Astrocyte of the cerebellum (primary cell): ENCODE data around the gene CFAP45.

ENCODE experiments used
- DNase-seq: peaks from one replicate; pipeline ENCODE4 v3.0.0-alpha.2; 2011; ENCODE audit warnings: low read depth
- H3K4me3 ChIP-seq: 2 replicates; pipeline ENCODE4 v1.5.1; 2011; ENCODE audit warnings: mild to moderate bottlenecking, low read depth, low read length, moderate library complexity
- in situ Hi-C: cut with HindIII; loops from 2 replicates; pipeline ENCODE4 v1.10.0; 2017; ENCODE audit warnings: low sequenced_read_pairs
- TF ChIP-seq, protein P1 (sequence below): IDR thresholded peaks from 2 replicates; pipeline ENCODE4 v1.5.1; 2012; ENCODE audit warnings: low read length, low read depth, moderate library complexity, mild to moderate bottlenecking; ENCODE audit errors: missing control alignments

The CFAP45 gene

DNA sequence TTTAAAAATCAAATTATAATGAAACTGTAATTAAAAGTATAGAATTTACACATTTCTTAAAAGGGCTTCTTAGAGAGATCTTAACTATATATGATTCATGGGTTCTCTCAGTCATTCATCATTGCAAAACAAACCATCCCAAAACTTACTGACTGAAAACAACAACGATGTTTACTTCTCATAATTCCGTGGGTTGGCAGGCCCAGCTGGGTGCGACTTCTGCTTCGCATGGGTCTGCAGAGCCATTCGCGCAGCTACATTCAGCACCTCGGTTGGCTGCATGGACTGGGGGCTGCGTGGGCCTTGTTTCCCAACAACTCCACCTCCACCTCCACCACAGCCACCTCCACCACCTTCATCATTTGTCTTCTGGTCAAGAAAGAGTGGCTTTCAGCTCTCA is 69.2 kb downstream of the CFAP45 start:
- in situ Hi-C loops = no loop called here

DNA sequence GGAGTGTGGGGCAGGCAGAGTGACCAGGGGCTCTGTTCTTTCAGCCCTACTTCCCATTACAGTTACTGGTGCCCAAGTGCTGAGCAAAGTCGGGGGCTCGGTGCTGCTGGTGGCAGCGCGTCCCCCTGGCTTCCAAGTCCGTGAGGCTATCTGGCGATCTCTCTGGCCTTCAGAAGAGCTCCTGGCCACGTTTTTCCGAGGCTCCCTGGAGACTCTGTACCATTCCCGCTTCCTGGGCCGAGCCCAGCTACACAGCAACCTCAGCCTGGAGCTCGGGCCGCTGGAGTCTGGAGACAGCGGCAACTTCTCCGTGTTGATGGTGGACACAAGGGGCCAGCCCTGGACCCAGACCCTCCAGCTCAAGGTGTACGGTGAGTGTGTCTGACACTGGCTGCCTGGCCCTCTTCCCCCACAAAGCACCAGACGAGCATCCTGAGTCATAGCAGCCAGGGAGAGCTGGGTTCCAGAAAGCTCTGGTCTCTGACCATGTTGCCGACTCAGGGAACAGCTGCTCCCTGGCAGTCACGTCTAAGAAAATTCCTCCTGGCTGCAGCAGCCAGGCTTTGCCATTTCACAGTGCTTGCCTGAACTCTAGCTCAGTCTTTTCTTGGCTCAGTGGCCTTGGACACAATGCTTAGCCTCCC is 70.0 kb downstream of the CFAP45 start:
- in situ Hi-C loops = no loop called here
- H3K4me3 ChIP-seq = no peak overlapping the region
- TF ChIP-seq, protein P1, sequence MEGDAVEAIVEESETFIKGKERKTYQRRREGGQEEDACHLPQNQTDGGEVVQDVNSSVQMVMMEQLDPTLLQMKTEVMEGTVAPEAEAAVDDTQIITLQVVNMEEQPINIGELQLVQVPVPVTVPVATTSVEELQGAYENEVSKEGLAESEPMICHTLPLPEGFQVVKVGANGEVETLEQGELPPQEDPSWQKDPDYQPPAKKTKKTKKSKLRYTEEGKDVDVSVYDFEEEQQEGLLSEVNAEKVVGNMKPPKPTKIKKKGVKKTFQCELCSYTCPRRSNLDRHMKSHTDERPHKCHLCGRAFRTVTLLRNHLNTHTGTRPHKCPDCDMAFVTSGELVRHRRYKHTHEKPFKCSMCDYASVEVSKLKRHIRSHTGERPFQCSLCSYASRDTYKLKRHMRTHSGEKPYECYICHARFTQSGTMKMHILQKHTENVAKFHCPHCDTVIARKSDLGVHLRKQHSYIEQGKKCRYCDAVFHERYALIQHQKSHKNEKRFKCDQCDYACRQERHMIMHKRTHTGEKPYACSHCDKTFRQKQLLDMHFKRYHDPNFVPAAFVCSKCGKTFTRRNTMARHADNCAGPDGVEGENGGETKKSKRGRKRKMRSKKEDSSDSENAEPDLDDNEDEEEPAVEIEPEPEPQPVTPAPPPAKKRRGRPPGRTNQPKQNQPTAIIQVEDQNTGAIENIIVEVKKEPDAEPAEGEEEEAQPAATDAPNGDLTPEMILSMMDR = no peak
- DNase-seq = peak; percentile 26

More for the DNA sequence above, 69.2 kb downstream of the CFAP45 start:
- H3K4me3 ChIP-seq = no peak overlapping the region
- DNase-seq = no peak
- TF ChIP-seq, protein P1 = no peak

DNA sequence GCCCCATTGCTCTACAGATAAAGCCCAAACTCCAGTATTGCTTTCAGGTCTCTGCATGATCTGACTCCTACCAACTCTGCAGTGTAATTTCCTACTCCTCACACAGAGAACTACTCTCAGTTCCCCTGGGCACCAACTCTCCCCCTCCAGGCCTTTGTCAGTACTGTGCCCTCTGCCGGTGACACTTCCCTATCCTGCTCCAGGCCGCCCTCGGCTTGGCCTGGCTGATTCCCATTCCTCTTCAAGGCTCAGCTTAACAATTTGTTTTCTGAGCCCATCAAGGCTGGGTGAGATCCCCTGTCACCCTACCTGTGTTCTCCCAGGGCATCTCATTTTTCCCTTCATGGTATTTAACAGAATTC is 70.7 kb downstream of the CFAP45 start:
- in situ Hi-C loops = no loop called here
- H3K4me3 ChIP-seq = no peak overlapping the region
- no peak for DNase-seq
- TF ChIP-seq, protein P1 = peak; percentile 33

DNA sequence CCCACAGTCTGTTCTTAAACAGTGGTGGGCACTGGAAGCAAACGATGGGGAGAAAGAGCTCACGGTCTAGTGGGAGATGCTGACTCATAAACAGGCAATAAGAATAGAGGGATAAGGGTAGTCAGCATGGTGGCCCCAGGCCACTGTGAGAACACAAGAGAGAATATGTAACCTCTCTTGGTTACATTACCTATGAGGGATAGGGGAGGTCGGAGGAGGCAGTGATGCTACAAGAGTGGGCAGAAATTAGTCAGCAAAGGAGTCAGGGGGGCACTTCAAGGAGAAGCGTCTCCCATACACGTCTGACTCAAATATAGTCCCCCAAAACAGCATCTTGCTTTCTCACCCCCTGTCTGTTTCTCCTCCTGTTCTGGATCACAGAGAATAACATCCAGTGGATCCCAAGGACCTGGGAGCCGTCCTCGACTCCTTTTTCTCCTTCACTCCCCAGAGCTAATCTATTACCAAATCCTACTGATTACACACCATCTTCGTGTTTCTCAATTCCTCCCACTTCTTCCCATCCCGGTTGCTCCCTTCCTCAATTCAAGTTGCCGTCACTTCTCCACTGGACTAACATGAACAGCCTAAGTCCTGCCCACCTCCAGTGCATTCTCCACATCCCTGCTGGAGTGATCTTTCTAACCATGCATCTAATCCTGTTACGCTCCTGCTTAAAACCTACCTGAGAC is 71.2 kb downstream of the CFAP45 start:
- no peak overlapping the region for H3K4me3 ChIP-seq
- in situ Hi-C loops = no loop called here
- DNase-seq = no peak
- TF ChIP-seq, protein P1 = no peak

DNA sequence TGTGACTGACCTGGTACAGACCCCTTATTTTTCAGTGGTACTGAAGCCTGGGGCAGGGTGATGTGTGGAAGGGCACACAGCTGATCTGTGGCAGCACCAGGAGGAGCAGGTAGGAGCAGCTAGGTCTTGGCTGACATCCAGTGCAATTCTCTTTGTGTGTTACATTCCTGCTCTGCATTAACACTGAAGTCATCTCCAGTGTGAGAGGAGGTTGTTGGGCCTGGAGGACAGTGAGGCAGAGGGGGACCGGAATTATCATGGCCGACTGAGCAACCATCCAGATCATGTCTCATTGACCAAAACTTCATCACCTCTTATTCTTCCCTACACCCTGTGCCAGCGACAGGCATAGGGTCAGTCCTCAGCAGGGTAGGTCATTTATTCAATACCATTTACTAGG is 71.8 kb downstream of the CFAP45 start:
- no peak for DNase-seq
- in situ Hi-C loops = no loop called here
- H3K4me3 ChIP-seq = no peak overlapping the region
- TF ChIP-seq, protein P1 = no peak

DNA sequence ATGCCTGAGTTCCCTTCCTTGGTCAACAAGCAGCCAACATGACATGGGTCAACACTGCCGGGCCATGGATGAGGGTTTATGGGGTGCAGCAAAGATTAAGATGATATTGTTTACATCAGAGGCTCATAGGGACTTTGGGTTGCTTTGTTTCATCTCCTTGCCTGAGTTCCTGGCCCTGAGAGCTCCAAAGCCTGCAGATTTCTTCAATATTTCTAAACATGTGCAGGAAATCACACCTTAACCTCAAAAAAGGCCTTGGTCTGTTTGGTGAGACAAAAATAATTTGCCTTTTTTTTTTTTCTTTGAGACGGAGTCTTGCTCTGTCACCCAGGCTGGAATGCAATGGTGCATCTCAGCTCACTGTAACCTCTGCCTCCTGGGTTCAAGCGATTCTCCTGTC is 72.4 kb downstream of the CFAP45 start:
- in situ Hi-C loops = no loop called here
- no peak for DNase-seq
- TF ChIP-seq, protein P1 = no peak
- no peak overlapping the region for H3K4me3 ChIP-seq
